GM12892 (cell line): ENCODE data around the gene ANKS1B.
"Not testable (repeated sequence)": the region's sequence is repeated elsewhere in the genome, so short reads cannot be mapped to it uniquely, and the experiment has no call there.

ENCODE experiments used
- DNase-seq: peaks from one replicate; pipeline ENCODE4 v3.0.0; 2011; ENCODE audit not compliant: insufficient read length
- FAIRE-seq: peaks from 2 replicates; lab custom pipeline; 2011; peaks lifted over from hg19 to GRCh38; lab: Jason Lieb, UNC
- POLR2A ChIP-seq: IDR thresholded peaks from 2 replicates; pipeline ENCODE4 v1.6.1; 2011; ENCODE audit warnings: low read depth, low read length, control low read depth
- POLR2AphosphoS5 ChIP-seq: IDR thresholded peaks from 2 replicates; pipeline ENCODE4 v1.6.1; 2011; ENCODE audit warnings: low read depth, low read length, control low read depth
- TAF1 ChIP-seq: IDR thresholded peaks from 2 replicates; pipeline ENCODE4 v1.6.1; 2011; ENCODE audit warnings: low read depth, mild to moderate bottlenecking, control low read depth, low read length, borderline replicate concordance

Gene ANKS1B

DNA sequence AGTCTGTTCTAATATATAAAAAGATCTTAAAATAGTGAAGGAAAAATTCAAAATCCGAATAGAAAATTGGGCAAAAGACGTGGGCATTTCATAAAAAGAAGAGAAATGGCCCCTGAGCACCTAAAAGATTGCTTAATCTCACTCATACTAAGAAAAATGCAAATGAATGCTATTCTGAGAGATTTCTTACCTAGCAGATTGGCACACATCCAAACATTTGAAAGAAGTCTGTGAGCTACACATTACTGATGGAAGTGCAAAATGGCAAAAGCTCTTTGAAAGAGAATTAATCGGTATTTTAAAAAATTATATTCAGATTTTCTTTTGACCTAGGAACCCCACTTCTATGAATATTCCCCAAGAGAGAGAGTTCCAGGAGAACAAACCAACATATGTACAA, 617.6 kb downstream of the ANKS1B start:
- FAIRE-seq (no peak), DNase-seq (no peak)
- TF ChIP-seq POLR2AphosphoS5 (no peak), TAF1 (no peak), POLR2A (no peak)

DNA sequence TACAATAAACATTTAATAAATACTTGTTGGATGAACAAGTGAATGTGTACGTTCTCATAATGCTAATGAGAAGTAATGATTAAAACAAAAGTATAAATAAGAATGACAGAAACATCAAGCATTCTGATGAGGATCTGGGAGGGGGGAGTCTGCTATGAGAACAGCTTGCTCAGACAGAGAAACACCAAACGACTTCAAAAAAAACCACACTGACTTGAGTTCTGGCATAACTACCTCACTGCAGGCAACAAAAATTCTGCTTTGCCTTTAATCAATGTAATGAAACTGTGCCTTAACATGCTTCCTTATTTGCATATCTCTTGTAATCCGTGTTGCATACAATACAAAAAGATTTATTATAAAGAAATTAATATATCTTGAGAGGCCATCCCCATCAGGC, 632.5 kb downstream of the ANKS1B start:
- TF ChIP-seq TAF1, result no peak
- no peak for TF ChIP-seq POLR2AphosphoS5
- TF ChIP-seq POLR2A, result no peak
- FAIRE-seq (no peak), DNase-seq (no peak)

GRCh38 chr12:99343960-99344359, 640.8 kb downstream of the ANKS1B start:
- TF ChIP-seq POLR2AphosphoS5, result no peak
- TF ChIP-seq TAF1, result no peak
- no peak for TF ChIP-seq POLR2A
- peak; percentile 77 for FAIRE-seq
- no peak for DNase-seq

DNA sequence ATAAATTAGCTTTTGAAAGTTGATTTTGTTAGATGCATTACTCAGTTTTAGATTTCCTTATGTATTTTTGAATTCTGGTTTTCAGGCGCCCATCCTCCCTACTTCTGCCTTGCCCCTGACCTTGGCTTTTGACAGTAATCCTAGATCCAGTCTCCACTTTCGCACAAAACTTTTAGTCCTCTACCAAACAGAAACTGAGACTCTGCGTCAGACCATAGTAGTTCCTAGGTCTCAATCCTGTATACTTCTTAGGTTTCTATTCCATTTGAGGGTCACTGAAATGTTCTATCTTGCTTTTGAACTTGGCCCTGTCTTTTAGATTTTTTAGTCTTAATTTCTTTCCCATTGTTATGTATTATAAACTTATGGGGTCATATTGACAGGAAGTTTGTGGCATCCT, 645.1 kb downstream of the ANKS1B start:
- DNase-seq (no peak), FAIRE-seq (no peak)
- TF ChIP-seq POLR2AphosphoS5, result no peak
- no peak for TF ChIP-seq TAF1
- TF ChIP-seq POLR2A, result no peak

DNA sequence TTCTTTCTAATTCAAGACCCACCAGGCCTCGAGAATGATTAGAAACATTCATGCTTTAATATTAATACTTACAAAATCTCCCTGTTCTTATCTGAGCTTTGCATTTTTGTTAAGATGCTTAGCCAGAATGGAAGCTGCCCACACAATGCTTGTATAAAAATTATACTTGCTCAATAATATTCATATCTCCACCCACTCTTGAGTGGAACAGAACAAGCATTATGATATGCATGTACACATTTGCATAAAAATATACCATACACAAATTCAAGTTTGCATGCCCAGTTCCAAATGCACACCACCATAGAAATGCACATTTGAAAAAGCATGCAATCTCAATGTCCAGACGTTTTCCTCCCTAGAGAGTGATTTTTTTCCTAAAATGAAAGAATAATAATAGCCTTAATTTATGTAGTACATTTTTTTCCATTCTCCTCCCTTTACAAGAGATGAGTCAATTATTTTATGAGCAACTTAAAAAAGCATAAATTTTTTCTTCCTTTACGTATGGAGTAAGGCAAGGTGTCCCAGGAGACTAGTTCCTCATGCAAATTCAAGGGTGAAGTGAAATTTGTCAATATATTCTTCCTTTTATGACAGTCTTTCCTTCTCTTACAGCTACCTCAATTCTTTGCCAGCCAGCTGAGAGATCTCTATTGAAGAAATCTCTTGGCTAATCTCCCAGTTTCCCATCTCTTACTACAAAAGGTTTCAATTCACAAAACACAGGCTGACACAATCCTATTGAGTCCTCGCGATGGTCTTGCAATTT, 650.3 kb downstream of the ANKS1B start:
- TF ChIP-seq POLR2AphosphoS5, result no peak
- TF ChIP-seq POLR2A, result no peak
- TF ChIP-seq TAF1, result no peak
- DNase-seq (no peak), FAIRE-seq (no peak)

GRCh38 chr12:99332936-99333591, 651.7 kb downstream of the ANKS1B start:
- FAIRE-seq, result no peak
- DNase-seq, result no peak
- TF ChIP-seq POLR2A (no peak), TAF1 (no peak), POLR2AphosphoS5 (no peak)

DNA sequence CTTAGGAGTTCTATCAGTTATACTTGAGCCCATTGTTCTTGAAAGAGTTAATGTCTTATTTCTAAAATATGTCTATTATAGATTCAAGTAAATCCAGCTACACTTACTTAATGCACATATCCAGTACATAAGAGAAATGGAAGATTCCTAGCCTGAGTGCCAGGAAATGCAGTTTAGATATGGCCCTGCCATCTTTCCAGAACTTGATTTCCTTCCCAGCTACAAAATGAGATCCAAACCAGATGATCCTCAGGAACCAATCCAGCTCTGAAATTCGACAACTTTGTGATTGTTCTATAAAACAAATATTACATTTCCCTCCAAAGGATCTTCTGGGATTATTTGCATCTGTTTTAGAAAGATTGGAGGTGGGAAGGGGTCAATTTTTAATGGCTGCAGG, 654.5 kb downstream of the ANKS1B start:
- no peak for TF ChIP-seq TAF1
- TF ChIP-seq POLR2A, result no peak
- no peak for TF ChIP-seq POLR2AphosphoS5
- DNase-seq (no peak), FAIRE-seq (no peak)

GRCh38 chr12:99321210-99321609, 663.5 kb downstream of the ANKS1B start:
- not testable (repeated sequence) for DNase-seq, FAIRE-seq

- TF ChIP-seq POLR2A (no peak), TAF1 (no peak), POLR2AphosphoS5 (no peak)
- FAIRE-seq (no peak), DNase-seq (no peak)
Observed at GRCh38 chr12:99311373-99311772, 673.4 kb downstream of the ANKS1B start.

GRCh38 chr12:99309812-99310211, 674.9 kb downstream of the ANKS1B start:
- no peak for DNase-seq
- no peak for TF ChIP-seq POLR2AphosphoS5
- no peak for TF ChIP-seq TAF1
- TF ChIP-seq POLR2A, result no peak
- FAIRE-seq, result no peak

DNA sequence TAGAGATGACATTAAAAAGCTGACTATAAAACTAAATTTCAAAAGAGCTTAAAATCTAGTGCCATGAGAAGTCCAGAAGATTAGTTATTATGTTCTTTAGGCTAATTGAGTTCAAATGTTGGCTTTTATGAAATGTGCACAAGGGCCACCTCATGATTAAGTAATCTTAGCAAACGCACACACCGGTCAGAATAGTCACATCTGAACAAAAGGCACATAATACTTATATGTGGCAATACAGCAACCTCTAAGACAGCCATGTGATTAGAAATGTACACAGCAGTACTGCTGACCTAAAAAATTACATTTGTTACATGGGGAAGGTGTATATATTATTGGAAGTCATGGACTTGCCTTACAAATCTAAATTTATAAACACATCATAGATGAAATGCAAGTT, 681.9 kb downstream of the ANKS1B start:
- no peak for TF ChIP-seq POLR2A
- no peak for DNase-seq
- no peak for FAIRE-seq

GRCh38 chr12:99287136-99287535, 697.6 kb downstream of the ANKS1B start:
- no peak for TF ChIP-seq POLR2AphosphoS5
- no peak for TF ChIP-seq TAF1
- TF ChIP-seq POLR2A, result no peak
- DNase-seq (no peak), FAIRE-seq (no peak)

DNA sequence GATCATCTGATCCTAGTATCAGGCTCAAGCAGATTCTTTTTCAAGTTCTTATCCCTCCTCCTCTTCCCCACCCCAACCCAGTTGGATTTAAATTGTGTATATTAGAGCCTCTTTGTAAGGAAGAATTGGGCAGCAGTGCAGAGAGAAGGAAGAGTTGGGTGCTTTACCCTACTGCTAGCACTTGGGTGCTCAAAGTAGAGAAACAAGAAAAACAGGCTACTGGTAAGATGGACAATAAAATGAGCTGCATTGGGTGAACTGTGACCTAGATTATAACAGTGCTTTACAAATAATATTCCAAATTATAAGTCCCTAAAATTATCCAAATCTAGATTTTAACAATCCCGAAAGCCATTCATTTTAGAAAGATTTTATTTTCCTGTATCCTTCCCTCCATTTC, 700.6 kb downstream of the ANKS1B start:
- DNase-seq (no peak), FAIRE-seq (no peak)
- TF ChIP-seq POLR2AphosphoS5 (no peak), TAF1 (no peak), POLR2A (no peak)
